GM18498 (cell line): ENCODE results near the gene ABCG4.

Experiments
- ATAC-seq: cut with Tn5 transposase; IDR thresholded peaks from one replicate; pipeline ENCODE4 v1.9.1; 2021; ENCODE audit warnings: mild to moderate bottlenecking, moderate library complexity; ENCODE audit not compliant: unreplicated experiment

The ABCG4 gene

DNA sequence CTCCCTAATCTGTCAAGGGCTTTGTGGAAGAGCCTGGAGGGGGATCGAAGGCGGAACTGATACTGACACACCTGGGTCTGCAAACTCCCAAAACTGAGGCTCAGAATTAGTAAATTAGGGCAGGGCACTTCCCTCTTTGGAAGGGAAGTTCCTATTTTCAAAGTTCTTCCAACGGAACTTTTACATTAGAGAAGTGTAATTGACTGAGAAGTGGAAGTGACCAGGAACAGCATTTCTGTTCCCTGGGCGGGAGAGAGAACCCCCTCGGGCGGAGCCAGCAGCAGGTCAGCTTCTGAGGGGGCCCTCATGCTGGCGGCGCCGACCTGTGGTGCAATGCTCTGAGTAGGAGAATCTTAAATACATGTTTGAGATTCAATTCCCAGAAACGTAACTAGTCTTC is 56.2 kb downstream of the ABCG4 start:
- ATAC-seq: no peak

DNA sequence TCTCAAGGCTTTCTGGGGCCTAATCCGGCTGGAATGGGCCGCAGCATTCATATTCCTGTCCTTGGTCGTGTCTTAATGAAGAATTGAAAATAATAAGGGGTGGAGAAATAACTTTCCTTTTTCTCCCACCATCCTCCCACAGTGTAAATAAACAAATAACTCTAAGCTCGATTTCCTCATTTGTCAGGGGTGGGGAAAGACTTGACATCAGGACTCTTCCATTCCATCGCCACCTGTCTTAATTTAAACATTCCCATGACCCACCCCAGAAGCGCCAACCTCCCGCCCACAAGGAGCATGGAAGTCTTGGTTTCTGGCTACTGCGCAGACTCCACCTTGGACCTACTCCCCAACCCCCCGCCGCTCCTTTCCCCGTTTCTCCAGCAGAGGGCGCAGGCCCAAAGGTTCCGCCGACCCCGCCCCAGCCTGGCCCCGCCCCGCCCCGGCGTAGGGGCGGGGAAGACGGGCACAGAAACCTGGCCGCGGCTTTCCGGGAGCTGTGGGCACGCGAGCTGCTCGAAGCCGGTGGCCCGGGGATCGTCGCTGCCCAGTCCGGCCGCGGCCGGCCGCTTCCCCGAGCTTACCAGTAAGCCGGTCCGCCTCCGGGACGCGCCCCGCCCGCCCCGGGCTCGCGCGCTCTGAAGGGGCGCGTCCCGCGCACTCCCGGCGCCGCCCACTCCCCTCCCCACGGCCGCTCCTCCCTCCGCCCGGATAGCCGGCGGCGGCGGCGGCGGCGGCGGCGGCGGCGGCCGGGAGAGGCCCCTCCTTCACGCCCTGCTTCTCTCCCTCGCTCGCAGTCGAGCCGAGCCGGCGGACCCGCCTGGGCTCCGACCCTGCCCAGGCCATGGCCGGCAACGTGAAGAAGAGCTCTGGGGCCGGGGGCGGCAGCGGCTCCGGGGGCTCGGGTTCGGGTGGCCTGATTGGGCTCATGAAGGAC is 57.0 kb downstream of the ABCG4 start, which contains the start of gene CBL:
Gene CBL, plus strand, starts transcription at position 766 of the 937 bp plus-strand sequence. Its CDS starts 79 bp downstream, at position 845.
- ATAC-seq: peak; percentile 87

DNA sequence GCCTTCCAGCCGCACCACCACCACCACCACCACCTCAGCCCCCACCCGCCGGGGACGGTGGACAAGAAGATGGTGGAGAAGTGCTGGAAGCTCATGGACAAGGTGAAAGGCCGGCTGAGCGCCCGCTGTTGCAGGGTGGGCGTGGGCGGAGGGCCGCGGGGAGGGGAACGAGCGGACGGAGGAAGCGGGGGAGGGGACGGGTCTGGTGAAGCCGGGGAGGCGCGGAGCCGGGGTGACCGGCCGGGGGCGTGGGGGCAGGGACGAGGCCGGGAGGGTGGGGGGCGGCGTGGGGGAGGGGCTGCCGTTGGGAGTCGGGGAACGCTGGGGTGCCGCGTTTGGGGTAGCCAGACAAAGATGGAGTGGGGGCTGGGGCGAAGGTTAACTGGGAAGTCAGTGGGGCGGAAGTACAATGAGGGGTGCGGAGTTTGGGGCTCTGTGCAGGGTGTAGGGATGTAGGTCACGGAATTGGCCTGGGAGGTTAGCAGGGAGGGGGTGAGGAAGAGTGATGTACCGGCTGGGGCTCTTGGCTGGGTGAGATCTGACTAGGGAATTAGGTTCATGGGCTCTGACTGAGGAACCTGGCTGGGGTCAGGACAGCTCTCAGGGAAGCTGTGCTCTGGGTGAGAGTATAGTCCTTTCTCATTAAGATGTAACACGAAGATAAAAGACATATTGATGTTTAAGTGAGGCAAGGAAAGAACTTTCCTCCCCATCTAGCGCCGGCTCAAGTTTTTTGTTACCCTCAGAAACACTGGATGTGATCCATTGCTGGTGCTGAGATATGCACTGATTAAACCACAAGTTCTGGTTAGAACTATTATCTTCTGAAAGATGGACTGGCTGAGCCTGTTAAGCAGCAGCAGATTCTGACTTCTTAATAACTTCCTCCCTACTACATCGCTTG is 57.9 kb downstream of the ABCG4 start:
- ATAC-seq: peak; percentile 23

DNA sequence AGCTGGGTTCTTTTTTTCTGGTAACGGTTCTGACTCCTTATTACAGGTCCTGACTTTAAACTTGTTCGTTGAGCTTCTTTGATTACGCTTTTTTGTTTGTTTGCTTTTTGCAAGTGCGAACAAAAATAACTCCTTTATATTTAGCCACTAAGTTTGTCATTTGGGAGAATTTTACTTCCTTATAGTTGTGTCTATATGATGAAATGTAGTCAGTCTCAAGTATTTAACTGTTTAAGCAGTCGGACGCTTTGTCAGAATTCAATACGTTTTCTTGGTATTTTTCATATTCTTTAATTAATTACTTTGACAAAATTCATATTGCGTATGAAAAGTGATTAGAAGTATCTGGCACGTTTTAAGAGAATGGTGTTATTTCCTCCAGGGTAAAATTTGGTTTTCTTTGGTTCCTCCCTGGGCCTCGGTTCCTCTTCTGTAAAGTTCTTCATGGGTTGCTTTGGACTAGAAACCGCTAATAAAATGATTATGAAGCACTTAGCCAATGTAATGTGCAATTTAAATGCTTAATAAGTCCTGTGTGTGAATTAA is 58.6 kb downstream of the ABCG4 start:
- ATAC-seq: no peak

DNA sequence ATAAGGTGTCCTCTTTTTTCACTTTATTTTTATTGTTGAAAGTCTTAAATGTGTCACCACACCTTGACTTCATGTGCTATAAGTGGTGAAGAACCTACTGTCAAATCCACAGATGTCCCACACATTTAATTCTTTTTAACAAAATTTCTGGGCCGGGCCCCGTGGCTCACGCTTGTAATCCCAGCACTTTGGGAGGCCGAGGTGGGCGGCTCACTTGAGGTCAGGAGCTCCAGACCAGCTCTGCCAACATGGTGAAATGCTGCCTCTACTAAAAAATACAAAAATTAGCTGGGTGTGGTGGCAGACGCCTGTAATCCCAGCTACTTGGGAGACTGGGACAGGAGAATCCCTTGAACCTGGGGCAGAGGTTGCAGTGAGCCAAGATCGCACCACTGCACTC is 60.3 kb downstream of the ABCG4 start:
- ATAC-seq: no peak

DNA sequence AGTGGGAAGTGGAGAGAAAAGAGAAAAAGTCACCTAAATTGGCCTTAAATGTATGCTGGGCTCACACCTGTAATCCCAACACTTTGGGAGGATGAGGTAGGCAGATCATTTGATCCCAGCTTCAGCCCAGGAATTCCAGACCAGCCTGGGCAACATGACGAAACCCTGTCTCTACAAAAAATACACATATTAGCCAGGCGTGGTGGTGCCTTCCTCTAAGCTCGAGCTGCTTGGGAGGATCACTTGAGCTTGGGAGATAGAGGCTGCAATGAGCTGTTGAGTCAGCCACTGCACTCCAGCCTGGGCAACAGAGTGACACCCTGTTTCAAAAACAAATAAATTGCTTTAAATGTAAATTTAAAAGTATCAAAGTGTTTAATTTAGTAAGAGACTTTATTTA is 61.2 kb downstream of the ABCG4 start:
- ATAC-seq: no peak
